GM18907 (cell line): Measurements from ENCODE around the gene SNX3.
"Not testable (repeated sequence)": the region's sequence is repeated elsewhere in the genome, so short reads cannot be mapped to it uniquely, and the experiment has no call there.

ENCODE experiments used
- ATAC-seq: cut with Tn5 transposase; IDR thresholded peaks from one replicate; pipeline ENCODE4 v1.9.1; 2021; ENCODE audit warnings: mild to moderate bottlenecking, moderate library complexity; ENCODE audit not compliant: unreplicated experiment

The SNX3 gene

DNA sequence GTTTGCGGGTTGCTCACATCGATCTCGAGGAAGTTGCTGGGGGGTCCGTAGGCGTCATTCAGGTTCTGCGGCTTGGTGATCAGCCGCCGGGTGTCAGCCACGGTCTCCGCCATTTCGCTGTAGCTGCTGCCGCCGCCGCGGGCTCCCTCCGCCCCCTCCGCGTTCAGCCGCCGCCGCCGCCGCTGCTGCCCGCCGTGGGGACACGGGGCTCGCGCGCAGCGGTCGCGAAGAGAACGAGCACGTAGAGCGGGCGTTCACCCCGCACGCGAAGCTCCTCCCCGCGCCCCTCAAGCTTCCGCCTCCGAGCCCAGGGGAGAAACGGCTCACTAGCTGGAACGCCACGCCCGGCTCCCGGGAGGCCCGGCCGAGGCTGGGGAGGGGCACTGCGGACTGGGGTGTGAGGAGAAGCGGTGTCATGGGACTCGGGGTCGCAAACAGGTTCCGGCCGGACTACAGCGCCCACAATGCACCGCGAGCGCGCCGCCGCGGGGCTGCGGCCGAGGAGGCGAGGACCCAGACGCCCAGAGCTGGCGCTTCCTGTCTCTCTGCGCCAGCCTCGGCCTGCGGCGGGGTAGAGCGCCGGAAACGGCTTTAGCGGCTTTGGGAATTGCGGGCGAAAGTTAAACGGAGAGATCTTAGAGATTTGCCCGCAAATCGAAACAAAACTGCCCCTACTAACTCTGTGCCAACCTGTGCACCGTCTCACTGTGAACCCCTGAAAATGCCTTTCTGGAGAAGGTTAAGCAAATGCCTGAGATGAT is at the start of gene SNX3:
Gene SNX3 (minus strand): TSS at position 232 of the 761 bp plus-strand sequence. CDS start 119 bp downstream, at position 113.
- peak; percentile 89 for ATAC-seq

- ATAC-seq: no peak
Measured at GRCh38 chr6:108309844-108310243, 49.0 kb upstream of the SNX3 start.

GRCh38 chr6:108308641-108309040 is 47.8 kb upstream of the SNX3 start:
- not testable (repeated sequence) for ATAC-seq

DNA sequence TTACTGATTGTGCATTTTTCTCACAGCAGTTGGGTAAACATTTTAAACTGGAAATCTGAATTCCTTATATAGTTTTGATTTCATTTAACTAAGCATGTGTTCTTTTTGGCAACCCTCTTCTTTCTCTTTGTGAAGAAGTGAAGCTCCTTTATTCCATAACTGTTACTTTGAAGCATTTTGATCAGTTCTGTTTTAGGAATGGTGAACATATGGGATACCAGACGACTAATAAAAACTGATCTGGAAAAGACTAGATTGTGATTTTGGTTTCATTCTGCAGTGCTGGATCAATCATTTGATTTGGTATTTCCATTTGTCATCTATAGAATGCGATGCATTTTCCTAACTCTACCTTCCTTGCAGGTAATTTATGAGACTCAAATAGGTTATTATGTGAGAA is 43.8 kb upstream of the SNX3 start:
- no peak for ATAC-seq

DNA sequence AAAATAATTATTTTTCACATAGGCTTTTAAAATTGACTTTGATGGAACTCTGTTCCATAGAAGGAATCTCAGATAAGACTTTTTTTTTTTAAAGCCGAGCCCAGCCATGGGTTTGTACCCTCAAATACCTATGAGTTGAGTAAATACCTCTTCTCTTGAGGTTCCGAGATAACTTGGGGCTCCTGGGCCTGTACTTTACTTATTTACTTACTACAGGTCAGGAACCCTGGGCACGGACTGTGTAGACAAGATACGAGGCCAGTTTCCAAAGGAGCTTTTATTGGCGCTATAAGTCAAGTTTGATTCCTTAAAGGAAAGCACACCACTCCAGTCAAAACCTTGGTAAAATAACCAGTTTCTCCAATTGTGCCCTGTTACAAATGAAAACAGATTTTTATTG is 41.5 kb upstream of the SNX3 start:
- no peak for ATAC-seq

- ATAC-seq: no peak
Measured at GRCh38 chr6:108295676-108296075, 34.8 kb upstream of the SNX3 start.

DNA sequence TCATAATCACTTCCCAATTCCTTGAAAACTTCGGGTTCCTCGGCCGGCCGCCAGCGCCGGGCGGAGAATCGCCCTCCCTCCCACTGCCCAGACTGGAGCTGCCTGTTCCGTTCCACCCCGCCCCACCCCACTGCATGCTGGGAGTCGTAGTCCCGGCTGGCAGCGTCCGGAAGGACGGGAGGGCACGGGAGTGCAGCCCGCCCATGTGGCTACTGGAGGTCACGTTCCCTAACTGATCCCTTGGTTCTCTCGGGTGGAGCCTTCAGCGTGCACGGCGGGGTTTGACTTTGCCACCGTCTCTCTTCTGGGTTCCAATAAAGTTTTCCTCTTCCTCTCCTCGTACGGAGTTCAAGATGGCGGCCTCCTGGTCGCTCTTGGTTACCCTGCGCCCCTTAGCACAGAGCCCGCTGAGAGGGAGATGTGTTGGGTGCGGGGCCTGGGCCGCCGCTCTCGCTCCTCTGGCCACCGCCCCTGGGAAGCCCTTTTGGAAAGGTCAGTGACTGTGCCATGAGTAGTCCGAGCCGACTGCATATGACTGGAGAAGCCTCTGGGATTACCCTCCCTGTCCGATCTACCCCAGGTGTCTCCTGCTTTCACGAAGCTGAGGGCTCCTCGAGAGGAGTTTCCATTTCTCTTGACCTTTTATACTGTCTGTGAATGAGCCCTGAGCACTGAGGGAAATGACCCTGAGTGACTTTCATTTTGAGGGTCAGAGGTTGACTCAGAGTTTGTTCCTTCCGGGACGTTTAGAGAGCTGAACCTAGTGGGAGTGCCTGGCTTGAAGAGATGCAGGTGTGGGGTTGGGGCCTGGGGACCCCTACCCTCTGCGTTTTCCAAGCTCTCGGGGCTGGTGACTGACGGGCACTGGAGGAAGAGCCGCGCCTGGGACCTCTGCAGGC is 34.1 kb upstream of the SNX3 start, which contains the start of gene AFG1L:
Gene AFG1L (plus strand): TSS at position 328 of the 899 bp plus-strand sequence. CDS start 26 bp downstream, at position 354.
- ATAC-seq: peak; percentile 93

DNA sequence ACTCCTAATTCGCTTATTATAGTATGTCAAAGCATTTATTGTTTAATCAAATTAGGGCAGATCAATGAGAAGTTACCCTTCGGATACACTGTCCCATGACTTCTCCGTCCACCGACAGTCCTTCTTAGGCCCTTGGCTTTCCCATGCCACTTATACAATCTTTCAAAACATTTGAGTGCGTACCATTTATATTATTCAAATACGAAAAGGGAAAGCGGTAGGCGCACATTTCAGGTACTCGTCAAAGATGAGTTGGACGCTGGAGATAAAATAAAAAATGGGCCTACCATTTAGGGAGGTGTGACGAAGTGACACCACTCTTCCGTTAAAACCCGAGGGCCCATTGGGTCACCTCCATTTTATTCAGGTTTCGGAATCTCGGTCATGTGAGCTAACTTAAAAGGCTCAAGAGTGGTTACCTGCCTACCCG is 33.5 kb upstream of the SNX3 start:
- peak; percentile 28 for ATAC-seq

DNA sequence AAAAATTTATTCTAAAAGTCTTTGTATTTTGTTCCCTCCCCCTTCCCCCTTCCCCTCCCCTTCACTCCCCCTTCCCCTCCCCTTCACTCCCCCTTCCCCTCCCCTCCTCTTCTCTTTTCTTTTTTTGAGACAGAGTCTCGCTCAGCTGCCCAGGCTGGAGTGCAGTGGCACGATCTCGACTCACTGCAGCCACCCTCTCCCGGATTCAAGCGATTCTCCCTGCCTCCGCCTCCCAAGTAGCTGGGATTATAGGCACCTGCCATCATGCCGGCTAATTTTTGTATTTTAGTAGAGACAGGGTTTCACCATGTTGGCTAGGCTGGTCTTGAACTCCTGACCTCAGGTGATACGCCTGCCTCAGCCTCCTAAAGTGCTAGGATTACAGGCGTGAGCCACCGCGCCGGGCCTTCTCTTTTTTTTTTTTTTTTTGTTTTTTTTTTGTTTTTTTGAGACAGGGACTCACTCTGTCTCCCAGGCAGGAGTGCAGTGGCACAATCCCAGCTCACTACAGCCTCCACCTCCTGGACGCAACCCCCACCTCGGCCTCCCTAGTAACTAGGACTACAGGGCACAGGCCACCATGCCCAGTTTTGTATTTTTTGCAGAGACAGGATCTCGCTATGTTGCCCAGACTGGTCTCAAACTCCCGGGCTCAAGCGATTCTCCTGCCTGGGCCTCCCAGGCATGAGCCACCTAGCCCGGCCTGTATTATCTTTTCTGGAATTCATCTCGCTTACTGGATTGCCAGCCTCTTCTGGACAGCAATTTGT is 32.9 kb upstream of the SNX3 start:
- no peak for ATAC-seq

- not testable (repeated sequence) for ATAC-seq
Measured at GRCh38 chr6:108292561-108292960, 31.7 kb upstream of the SNX3 start.

- ATAC-seq: no peak
Measured at GRCh38 chr6:108291091-108291490, 30.3 kb upstream of the SNX3 start.

DNA sequence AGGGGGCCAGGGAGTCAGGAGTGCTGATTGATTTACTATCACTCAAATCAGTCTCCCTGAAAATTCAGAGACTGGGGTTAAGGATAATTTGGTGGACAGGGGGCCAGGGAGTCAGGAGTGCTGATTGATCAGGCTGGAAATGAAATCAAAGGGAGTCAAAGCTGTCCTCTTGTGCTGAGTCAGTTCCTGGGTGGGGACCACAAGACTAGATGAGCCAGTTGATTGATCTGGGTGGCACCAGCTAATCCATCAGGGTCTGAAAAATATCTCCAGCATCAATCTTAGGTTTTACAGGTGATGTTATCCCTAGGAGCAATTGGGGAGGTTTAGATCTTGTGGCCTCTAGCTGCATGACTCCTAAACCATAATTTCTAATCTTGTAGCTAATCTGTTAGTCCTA is 27.9 kb upstream of the SNX3 start:
- no peak for ATAC-seq

DNA sequence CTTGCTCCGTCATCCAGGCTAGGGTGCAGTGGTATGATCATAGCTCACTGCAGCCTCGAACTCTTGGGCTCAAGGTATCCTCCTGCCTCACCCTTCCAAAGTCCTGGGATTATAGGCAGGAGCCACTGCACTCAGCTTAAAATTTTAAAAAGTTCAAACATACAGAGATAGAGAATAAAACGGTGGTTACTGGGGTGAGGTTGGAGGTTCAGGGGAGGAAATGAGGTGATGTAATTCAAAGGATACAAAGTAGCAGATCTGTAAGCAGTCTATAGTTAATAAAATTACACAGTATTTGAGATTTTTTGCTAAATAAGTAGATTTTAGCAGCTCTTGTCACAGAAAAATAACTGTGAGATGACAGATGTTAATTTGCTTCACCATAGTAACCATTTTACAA is 26.5 kb upstream of the SNX3 start:
- ATAC-seq: no peak

DNA sequence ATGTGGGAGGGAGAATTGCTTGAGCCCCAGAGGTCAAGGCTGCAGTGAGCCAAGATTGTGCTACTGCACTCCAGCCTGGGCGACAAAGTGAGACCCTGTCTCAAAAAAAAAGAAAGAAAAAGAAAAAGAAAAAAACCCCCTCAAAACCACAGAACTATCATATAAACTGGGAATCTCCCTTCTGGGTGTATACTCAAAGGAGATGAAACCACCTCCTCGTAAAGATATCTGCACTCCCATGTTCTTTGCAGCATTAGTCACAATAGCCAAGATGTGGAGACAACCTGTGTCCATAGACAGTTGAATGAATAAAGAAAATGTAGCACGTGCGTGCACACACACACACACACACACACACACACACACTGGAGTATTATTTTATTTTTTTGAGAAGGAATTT is 25.5 kb upstream of the SNX3 start:
- no peak for ATAC-seq

DNA sequence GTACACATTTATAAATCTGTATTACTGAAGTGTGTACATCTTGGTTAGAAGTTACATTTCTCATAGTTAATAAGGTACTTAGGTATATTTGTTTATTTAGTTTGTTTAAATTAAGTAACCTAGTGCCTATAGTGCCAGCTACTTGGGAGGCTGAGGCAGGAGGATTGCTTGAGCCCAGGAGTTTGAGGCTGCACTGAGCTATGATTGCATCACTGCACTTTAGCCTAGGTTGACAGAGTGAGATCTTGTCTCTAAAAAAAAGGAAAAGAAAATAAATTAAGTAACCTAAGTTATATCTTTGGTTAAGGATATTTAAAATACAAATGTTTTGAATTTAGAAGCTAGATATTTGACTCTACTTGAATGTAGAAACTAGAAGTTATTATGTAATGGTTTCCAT is 24.5 kb upstream of the SNX3 start:
- ATAC-seq: no peak

DNA sequence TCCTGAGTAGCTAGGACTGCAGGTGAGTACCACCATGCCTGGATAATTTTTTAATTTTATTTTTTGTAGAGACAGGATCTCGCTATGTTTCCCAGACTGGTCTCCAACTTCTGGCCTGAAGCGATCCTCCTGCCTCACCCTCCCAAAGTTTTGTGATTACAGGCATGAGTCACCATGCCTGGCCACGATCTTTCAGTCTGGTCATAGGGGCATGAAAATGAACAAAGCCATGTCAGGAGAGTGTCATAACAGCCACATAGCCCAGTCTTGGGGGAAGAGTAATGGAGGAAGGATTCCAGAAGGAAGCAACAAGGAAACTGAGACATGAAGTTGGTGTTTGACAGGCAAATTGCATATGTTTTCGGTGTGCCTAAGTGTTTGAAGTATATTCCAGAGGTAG is 17.0 kb upstream of the SNX3 start:
- ATAC-seq: no peak

GRCh38 chr6:108277295-108277694 is 16.5 kb upstream of the SNX3 start:
- no peak for ATAC-seq

DNA sequence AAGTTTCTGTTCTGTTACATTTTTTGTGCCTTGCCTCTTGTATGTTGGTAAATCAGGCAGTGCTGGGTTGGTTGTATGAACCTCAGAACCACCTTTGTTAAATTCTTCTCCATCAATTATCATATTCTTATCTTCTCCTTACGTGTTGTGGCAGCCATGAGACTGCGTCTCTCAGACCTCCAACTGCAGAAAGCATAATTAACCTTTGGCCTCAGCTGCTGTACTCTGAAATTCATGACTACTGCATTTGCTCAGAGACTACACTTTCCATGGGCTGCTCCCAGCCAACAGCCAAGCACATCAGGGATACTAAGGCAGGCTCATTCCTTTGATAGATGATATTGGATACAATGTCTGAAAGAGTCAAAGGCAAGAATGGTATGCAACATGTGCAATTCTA is 15.1 kb upstream of the SNX3 start:
- no peak for ATAC-seq

DNA sequence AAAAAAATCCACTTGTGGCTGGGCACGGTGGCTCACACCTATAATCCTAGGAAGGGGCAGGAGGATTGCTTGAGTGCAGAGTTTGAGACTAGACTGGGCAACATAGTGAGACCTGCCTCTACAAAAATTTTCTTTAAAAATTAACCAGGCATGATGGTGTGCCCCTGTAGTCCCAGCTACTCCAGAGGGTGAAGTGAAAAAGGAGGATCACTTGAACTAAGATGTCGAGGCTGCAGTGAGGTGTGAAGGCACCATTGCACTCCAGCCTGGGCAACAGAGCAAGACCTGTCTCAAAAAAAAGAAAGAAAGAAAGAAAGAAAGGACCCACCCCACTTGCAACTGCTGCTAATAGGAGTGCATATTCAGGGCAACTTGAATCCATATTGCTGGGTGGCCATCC is 13.7 kb upstream of the SNX3 start:
- no peak for ATAC-seq

GRCh38 chr6:108269955-108270354 is 9.1 kb upstream of the SNX3 start:
- ATAC-seq: not testable (repeated sequence)

DNA sequence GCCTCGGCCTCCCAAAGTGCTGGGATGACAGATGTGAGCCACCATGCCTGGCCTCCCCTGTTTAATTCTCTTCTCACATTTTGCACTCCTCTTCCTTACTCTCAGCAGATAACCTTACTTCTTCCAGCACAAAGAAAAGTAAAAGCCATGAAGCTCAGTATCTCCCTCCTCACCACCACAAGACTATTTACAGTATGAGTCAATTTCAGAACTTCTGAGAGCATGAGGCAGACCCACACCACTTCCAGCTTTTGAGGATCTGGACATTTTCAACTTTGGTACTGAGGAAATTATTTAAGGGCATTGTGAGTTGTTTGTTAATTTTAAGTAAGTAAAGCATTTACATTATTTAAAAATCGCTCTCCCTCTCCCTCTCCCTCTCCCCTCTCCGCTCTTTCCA is 8.0 kb upstream of the SNX3 start:
- ATAC-seq: no peak
